WTC11 (cell line): Measurements from ENCODE around the gene BCL7B. TPM values are rescaled to one million over a fixed set of nuclear protein-coding genes. Genes with fewer than 3 reads are reported as not detected.

Experiments
- ATAC-seq: fragments of 200-7000 bp; cut with Tn5 transposase; 2 replicates; pipeline ENCODE4 v1.10.0; 2021; ENCODE audit warnings: mild to moderate bottlenecking, moderate library complexity
- CTCF ChIA-PET: fragments of 300-600 bp; sonication (Branson Sonifier 250); formaldehyde crosslinking; loops from one replicate; lab custom pipeline; 2021; ENCODE audit warnings: antibody characterized with exemption; lab: Charles Lee
- POLR2A ChIA-PET: fragments of 350-600 bp; sonication (Branson Sonifier 250); formaldehyde crosslinking; loops from one replicate; lab custom pipeline; 2021; ENCODE audit warnings: antibody characterized with exemption; lab: Charles Lee
- DNase-seq: peaks from one replicate; pipeline ENCODE4 v3.0.0; 2021; ENCODE audit warnings: low spot score
- H3K27ac Mint-ChIP-seq: 2 replicates; pipeline ENCODE4 v1.8.0; 2021; ENCODE audit warnings: mixed read lengths
- H3K27me3 Mint-ChIP-seq: 2 replicates; pipeline ENCODE4 v1.8.0; 2021; ENCODE audit warnings: low read depth, mild to moderate bottlenecking, moderate library complexity, mixed read lengths
- H3K36me3 Mint-ChIP-seq: 2 replicates; pipeline ENCODE4 v1.8.0; 2021; ENCODE audit warnings: mixed read lengths
- H3K4me1 Mint-ChIP-seq: 2 replicates; pipeline ENCODE4 v1.8.0; 2022; ENCODE audit warnings: mixed read lengths
- H3K4me3 Mint-ChIP-seq: 2 replicates; pipeline ENCODE4 v1.8.0; 2021; ENCODE audit warnings: mild to moderate bottlenecking, moderate library complexity, mixed read lengths
- H3K9me3 Mint-ChIP-seq: 2 replicates; pipeline ENCODE4 v1.8.0; 2021; ENCODE audit warnings: mixed read lengths
- AFF4 ChIP-seq: sonication (generic); formaldehyde crosslinking; IDR thresholded peaks from 2 replicates; pipeline ENCODE4 v1.8.1; 2023; ENCODE audit warnings: mild to moderate bottlenecking, missing genetic modification reagents, borderline replicate concordance
- AR ChIP-seq: fragments of 250-450 bp; sonication (Bioruptor Pico); IDR thresholded peaks from 2 replicates; pipeline ENCODE4 v1.9.0; 2021; ENCODE audit warnings: mild to moderate bottlenecking
- CREM ChIP-seq: sonication (generic); formaldehyde crosslinking; IDR thresholded peaks from 2 replicates; pipeline ENCODE4 v1.8.1; 2022; ENCODE audit warnings: mild to moderate bottlenecking, missing genetic modification reagents, moderate library complexity
- ESRRA ChIP-seq: sonication (generic); formaldehyde crosslinking; IDR thresholded peaks from 2 replicates; pipeline ENCODE4 v1.8.1; 2022; ENCODE audit warnings: mild to moderate bottlenecking, missing genetic modification reagents, borderline replicate concordance
- FOXJ3 ChIP-seq: sonication (generic); formaldehyde crosslinking; IDR thresholded peaks from 2 replicates; pipeline ENCODE4 v1.9.0; 2021; ENCODE audit warnings: missing genetic modification reagents, mild to moderate bottlenecking, borderline replicate concordance
- MAX ChIP-seq: sonication (generic); formaldehyde crosslinking; IDR thresholded peaks from 2 replicates; pipeline ENCODE4 v1.8.0; 2022; ENCODE audit warnings: mild to moderate bottlenecking, missing genetic modification reagents
- MLX ChIP-seq: sonication (generic); formaldehyde crosslinking; IDR thresholded peaks from 2 replicates; pipeline ENCODE4 v1.8.1; 2023; ENCODE audit warnings: mild to moderate bottlenecking, missing genetic modification reagents, moderate library complexity
- NFYB ChIP-seq: sonication (generic); formaldehyde crosslinking; conservative IDR thresholded peaks from 2 replicates; pipeline ENCODE4 v1.8.0; 2022; ENCODE audit warnings: low read depth, missing genetic modification reagents
- TCF7 ChIP-seq: sonication (generic); formaldehyde crosslinking; IDR thresholded peaks from 2 replicates; pipeline ENCODE4 v1.8.0; 2022; ENCODE audit warnings: mild to moderate bottlenecking, low read depth, missing genetic modification reagents, moderate library complexity
- TEAD1 ChIP-seq: sonication (generic); formaldehyde crosslinking; IDR thresholded peaks from 2 replicates; pipeline ENCODE4 v1.8.0; 2022; ENCODE audit warnings: mild to moderate bottlenecking, missing genetic modification reagents
- USF2 ChIP-seq: sonication (generic); formaldehyde crosslinking; IDR thresholded peaks from 2 replicates; pipeline ENCODE4 v1.8.1; 2023; ENCODE audit warnings: mild to moderate bottlenecking, missing genetic modification reagents, moderate library complexity
- ZBTB21 ChIP-seq: sonication (generic); formaldehyde crosslinking; IDR thresholded peaks from 2 replicates; pipeline ENCODE4 v1.8.1; 2023; ENCODE audit warnings: mild to moderate bottlenecking, missing genetic modification reagents, borderline replicate concordance
- ZBTB43 ChIP-seq: sonication (generic); formaldehyde crosslinking; IDR thresholded peaks from 2 replicates; pipeline ENCODE4 v1.8.1; 2023; ENCODE audit warnings: mild to moderate bottlenecking, missing genetic modification reagents
- ZNF121 ChIP-seq: sonication (generic); formaldehyde crosslinking; IDR thresholded peaks from 2 replicates; pipeline ENCODE4 v1.8.0; 2023; ENCODE audit warnings: missing genetic modification reagents
- ZNF263 ChIP-seq: sonication (generic); formaldehyde crosslinking; IDR thresholded peaks from 2 replicates; pipeline ENCODE4 v1.8.1; 2022; ENCODE audit warnings: low read depth, mild to moderate bottlenecking, moderate library complexity, missing genetic modification reagents
- ZNF281 ChIP-seq: sonication (generic); formaldehyde crosslinking; IDR thresholded peaks from 2 replicates; pipeline ENCODE4 v1.8.0; 2023; ENCODE audit warnings: mild to moderate bottlenecking, missing genetic modification reagents
- total RNA-seq: library from RNA; stranded (reverse); gene quantifications from 3 replicates; pipeline ENCODE4 v1.2.3, GENCODE V29; 2021

BCL7B gene
- total RNA-seq, 1 experiment from 2014 or later: 28.5 TPM

- no peak for TF ChIP-seq AR (CRISPR knock-in tag)
- TF ChIP-seq ZNF263 (CRISPR knock-in tag): no peak
- TF ChIP-seq NFYB (CRISPR knock-in tag): no peak
- TF ChIP-seq ZNF281 (CRISPR knock-in tag): no peak
Observed at GRCh38 chr7:73549176-73549575, 8.3 kb downstream of the BCL7B start (continued).

GRCh38 chr7:73547841-73548240, 9.6 kb downstream of the BCL7B start:
- ChIA-PET POLR2A (no interaction called here), CTCF (interaction anchor here (1.5 kb wide), 1 partner anchor 178 kb away, joined by 4 read pairs; no protein-coding TSS in a partner anchor)
- H3K4me3 Mint-ChIP-seq: no peak overlapping the region
- H3K27me3 Mint-ChIP-seq: no peaks in the 10 kb centered on the region
- no peak overlapping the region for H3K27ac Mint-ChIP-seq
- H3K36me3 Mint-ChIP-seq: peaks cover 16% of the 10 kb centered on the region
- TF ChIP-seq TCF7 (CRISPR knock-in tag): no peak
- TF ChIP-seq ZNF121: no peak
- no peak for TF ChIP-seq MLX
- TF ChIP-seq ESRRA (CRISPR knock-in tag): no peak
- no peak for TF ChIP-seq TEAD1
- no peak for TF ChIP-seq CREM
- TF ChIP-seq FOXJ3: no peak
- no peak for TF ChIP-seq MAX
- no peak for TF ChIP-seq USF2 (CRISPR knock-in tag)
- no peak for TF ChIP-seq AFF4 (CRISPR knock-in tag)
- no peak for TF ChIP-seq ZBTB43 (CRISPR knock-in tag)
- TF ChIP-seq ZBTB21 (CRISPR knock-in tag): no peak
- DNase-seq (no peak), ATAC-seq (no peak)
- H3K4me1 Mint-ChIP-seq: no peaks in the 10 kb centered on the region
- no peaks in the 10 kb centered on the region for H3K9me3 Mint-ChIP-seq
